Right ventricle myocardium superior (tissue), 1 donor: ENCODE measurements around the gene PTK7. TPM values are rescaled to one million over a fixed set of nuclear protein-coding genes. Genes with fewer than 3 reads are reported as not detected.

Source experiments
- ATAC-seq: fragments of 200-7000 bp; cut with Tn5 transposase; one replicate; pipeline ENCODE4 v1.9.1; 2020; ENCODE audit warnings: mild to moderate bottlenecking; ENCODE audit not compliant: poor library complexity
- DNase-seq: peaks from one replicate; pipeline ENCODE4 v3.0.0-alpha.2; 2020
- intact Hi-C: fragments of 100-400 bp; cut with DNase I; formaldehyde crosslinking; loops from one replicate; pipeline ENCODE4 v1.11.2; 2022
- total RNA-seq: library from RNA; stranded (reverse); fragmentation: NEBNext Ultra II Directional; extraction: Animal tissue kit (Norgen Biotek cat#: 25700); gene quantifications from one replicate; pipeline ENCODE4 v1.2.1, GENCODE V29; 2021
- donor health status: DM: no; HTN: yes; CAD: no; lungs with severe emphysema.

Gene PTK7
- total RNA-seq, 1 donor from 2014 or later = 1.4 TPM

- no peak for ATAC-seq
- DNase-seq = no peak
- intact Hi-C loops = no loop called here
Measured at GRCh38 chr6:43184268-43184985, 108.3 kb downstream of the PTK7 start.

GRCh38 chr6:43185391-43185985 lies 109.4 kb downstream of the PTK7 start:
- DNase-seq (no peak), ATAC-seq (no peak)
- intact Hi-C loops = no loop called here

- ATAC-seq (no peak), DNase-seq (no peak)
- intact Hi-C loops = no loop called here
Measured at GRCh38 chr6:43186019-43186418, 109.9 kb downstream of the PTK7 start.

- intact Hi-C loops = no loop called here
- ATAC-seq (no peak), DNase-seq (no peak)
Measured at GRCh38 chr6:43186706-43187105, 110.6 kb downstream of the PTK7 start.

- DNase-seq (no peak), ATAC-seq (no peak)
- intact Hi-C loops = no loop called here
Measured at GRCh38 chr6:43187821-43188220, 111.7 kb downstream of the PTK7 start.

- ATAC-seq (no peak), DNase-seq (no peak)
- intact Hi-C loops = no loop called here
Measured at GRCh38 chr6:43188426-43188825, 112.3 kb downstream of the PTK7 start.

- ATAC-seq = no peak
- no peak for DNase-seq
- intact Hi-C loops = no loop called here
Measured at GRCh38 chr6:43189776-43190304, 113.7 kb downstream of the PTK7 start.

GRCh38 chr6:43192911-43193310 lies 116.8 kb downstream of the PTK7 start:
- intact Hi-C loops = no loop called here
- DNase-seq = no peak
- ATAC-seq = no peak

GRCh38 chr6:43193929-43194328 lies 117.8 kb downstream of the PTK7 start:
- intact Hi-C loops = no loop called here
- no peak for DNase-seq
- no peak for ATAC-seq

- ATAC-seq (no peak), DNase-seq (no peak)
- intact Hi-C loops = no loop called here
Measured at GRCh38 chr6:43196337-43196736, 120.2 kb downstream of the PTK7 start.

GRCh38 chr6:43199912-43200311 lies 123.8 kb downstream of the PTK7 start:
- intact Hi-C loops = no loop called here
- ATAC-seq (no peak), DNase-seq (no peak)

- intact Hi-C loops = no loop called here
- ATAC-seq (no peak), DNase-seq (no peak)
Measured at GRCh38 chr6:43200541-43200940, 124.4 kb downstream of the PTK7 start.

GRCh38 chr6:43202451-43202850 lies 126.3 kb downstream of the PTK7 start:
- intact Hi-C loops = no loop called here
- ATAC-seq = no peak
- DNase-seq = no peak

GRCh38 chr6:43203029-43203717 lies 127.1 kb downstream of the PTK7 start:
- no peak for DNase-seq
- no peak for ATAC-seq
- intact Hi-C loops = no loop called here

GRCh38 chr6:43203718-43204095 lies 127.6 kb downstream of the PTK7 start:
- DNase-seq (no peak), ATAC-seq (no peak)
- intact Hi-C loops = no loop called here

- ATAC-seq (no peak), DNase-seq (no peak)
Measured at GRCh38 chr6:43204271-43205105, 128.4 kb downstream of the PTK7 start.

GRCh38 chr6:43205849-43206248 lies 129.7 kb downstream of the PTK7 start:
- DNase-seq (no peak), ATAC-seq (no peak)
- intact Hi-C loops = no loop called here

More at GRCh38 chr6:43204271-43205105, 128.4 kb downstream of the PTK7 start:
- intact Hi-C loops = no loop called here

GRCh38 chr6:43207286-43207685 lies 131.2 kb downstream of the PTK7 start:
- intact Hi-C loops = no loop called here
- ATAC-seq = no peak
- DNase-seq = no peak
